Nephron (organoid): ENCODE results near the gene EPO.
"Not testable (repeated sequence)": the region's sequence is repeated elsewhere in the genome, so short reads cannot be mapped to it uniquely, and the experiment has no call there.

Experiments
- H3K27ac Mint-ChIP-seq, 3 experiments: 2 replicates each; pipeline ENCODE4 v1.8.0; 2020; ENCODE audit warnings: mixed read lengths in 3 of 3, mild to moderate bottlenecking in 2 of 3, moderate library complexity in 1 of 3
- H3K27me3 Mint-ChIP-seq: 2 replicates; pipeline ENCODE4 v1.8.0; 2021; ENCODE audit warnings: low read depth, mild to moderate bottlenecking, moderate library complexity, mixed read lengths
- H3K36me3 Mint-ChIP-seq: 2 replicates; pipeline ENCODE4 v1.8.0; 2020; ENCODE audit warnings: low read depth, mixed read lengths
- H3K4me1 Mint-ChIP-seq: 2 replicates; pipeline ENCODE4 v1.8.0; 2020; ENCODE audit warnings: mixed read lengths
- H3K4me3 Mint-ChIP-seq, 3 experiments: 2 replicates each; pipeline ENCODE4 v1.8.0; 2020; ENCODE audit warnings: mild to moderate bottlenecking in 3 of 3, mixed read lengths in 3 of 3, moderate library complexity in 2 of 3
- H3K9me3 Mint-ChIP-seq: 2 replicates; pipeline ENCODE4 v1.8.0; 2020; ENCODE audit warnings: mixed read lengths
- CTCF ChIP-seq, 3 experiments: fragments of 200-600 bp; sonication (generic); IDR thresholded peaks; one replicate each; pipeline ENCODE4 v1.5.0; 2021; ENCODE audit warnings: antibody characterized with exemption in 3 of 3; ENCODE audit not compliant: unreplicated experiment in 3 of 3

Gene EPO

GRCh38 chr7:100708395-100708794 is 11.9 kb upstream of the EPO start:
- TF ChIP-seq CTCF (IDR thresholded peaks at IDR 0.05; ENCODE audit: unreplicated experiment in 3 of 3), result no peak
- peak overlapping the region in 2 of 3 experiments; percentile 53 to 72 for H3K4me3 Mint-ChIP-seq
- no peaks in the 10 kb centered on the region for H3K36me3 Mint-ChIP-seq
- no peak overlapping the region for H3K27ac Mint-ChIP-seq
- H3K9me3 Mint-ChIP-seq, result no peaks in the 10 kb centered on the region
- H3K4me1 Mint-ChIP-seq, result peaks cover 7% of the 10 kb centered on the region
- no peaks in the 10 kb centered on the region for H3K27me3 Mint-ChIP-seq

GRCh38 chr7:100710452-100710851 is 9.8 kb upstream of the EPO start:
- Mint-ChIP-seq H3K9me3 (no peaks in the 10 kb centered on the region), H3K27me3 (no peaks in the 10 kb centered on the region), H3K4me1 (peaks cover 7% of the 10 kb centered on the region), H3K36me3 (no peaks in the 10 kb centered on the region), H3K4me3 (no peak overlapping the region), H3K27ac (no peak overlapping the region)
- no peak for TF ChIP-seq CTCF (IDR thresholded peaks at IDR 0.05; ENCODE audit: unreplicated experiment in 3 of 3)

- TF ChIP-seq CTCF (IDR thresholded peaks at IDR 0.05; ENCODE audit: unreplicated experiment in 3 of 3), result no peak
- peaks cover under 1% of the 10 kb centered on the region for H3K27me3 Mint-ChIP-seq
- peak overlapping the region in 1 of 3 experiments; percentile 41 for H3K4me3 Mint-ChIP-seq
- H3K4me1 Mint-ChIP-seq, result peaks cover 7% of the 10 kb centered on the region
- H3K27ac Mint-ChIP-seq, result no peak overlapping the region
- no peaks in the 10 kb centered on the region for H3K9me3 Mint-ChIP-seq
- no peaks in the 10 kb centered on the region for H3K36me3 Mint-ChIP-seq
Observed at GRCh38 chr7:100711369-100711768, 8.9 kb upstream of the EPO start.

- no peak for TF ChIP-seq CTCF (IDR thresholded peaks at IDR 0.05; ENCODE audit: unreplicated experiment in 3 of 3)
- Mint-ChIP-seq H3K4me1 (no peaks in the 10 kb centered on the region), H3K4me3 (no peak overlapping the region), H3K36me3 (peaks cover 5% of the 10 kb centered on the region), H3K27ac (no peak overlapping the region), H3K9me3 (peaks cover 15% of the 10 kb centered on the region), H3K27me3 (peaks cover 27% of the 10 kb centered on the region)
Observed at GRCh38 chr7:100714725-100715124, 5.5 kb upstream of the EPO start.

- not testable (repeated sequence) for H3K27ac Mint-ChIP-seq, H3K4me1 Mint-ChIP-seq, H3K4me3 Mint-ChIP-seq, H3K36me3 Mint-ChIP-seq
- Mint-ChIP-seq H3K9me3 (peaks cover 15% of the 10 kb centered on the region), H3K27me3 (peaks cover 48% of the 10 kb centered on the region)
Observed at GRCh38 chr7:100717073-100717472, 3.2 kb upstream of the EPO start.

- no peak overlapping the region for H3K27ac Mint-ChIP-seq
- H3K9me3 Mint-ChIP-seq, result peaks cover 15% of the 10 kb centered on the region
- peaks cover 5% of the 10 kb centered on the region for H3K36me3 Mint-ChIP-seq
- H3K27me3 Mint-ChIP-seq, result peaks cover 73% of the 10 kb centered on the region
- no peaks in the 10 kb centered on the region for H3K4me1 Mint-ChIP-seq
- H3K4me3 Mint-ChIP-seq, result peak overlapping the region in 2 of 3 experiments; percentile 23 to 50
- TF ChIP-seq CTCF (IDR thresholded peaks at IDR 0.05; ENCODE audit: unreplicated experiment in 3 of 3), result no peak
Observed at GRCh38 chr7:100719523-100720278, 567 bp upstream of the EPO start.
